Caco-2 (cell line): ENCODE data around the gene CCM2. TPM values are rescaled to one million over a fixed set of nuclear protein-coding genes. Genes with fewer than 3 reads are reported as not detected.

Experiments used
- BruUV-seq: library from RNA; stranded (reverse); fragments of 400-500 nt; replicated peaks from 2 replicates; lab custom pipeline; 2021; lab: Mats Ljungman, UMichigan
- CTCF ChIA-PET: fragments of 300-600 bp; sonication (Branson Sonifier 250); formaldehyde crosslinking; loops from one replicate; lab custom pipeline; 2022; ENCODE audit warnings: antibody characterized with exemption; lab: Charles Lee
- POLR2A ChIA-PET: fragments of 300-600 bp; sonication (Branson Sonifier 250); formaldehyde crosslinking; loops from one replicate; lab custom pipeline; 2022; ENCODE audit warnings: antibody characterized with exemption; lab: Charles Lee
- DNase-seq, 2 experiments: peaks; one replicate each; pipeline versions ENCODE4 v3.0.0 to v3.0.0-alpha.2; 2020 to 2022
- H3K27me3 ChIP-seq: replicated peaks from 2 replicates; pipeline ENCODE4 v1.6.0; 2011; ENCODE audit warnings: low read length; ENCODE audit not compliant: control insufficient read depth, insufficient read depth
- H3K36me3 ChIP-seq: 2 replicates; pipeline ENCODE4 v1.5.1; 2011; ENCODE audit warnings: low read length; ENCODE audit not compliant: control insufficient read depth, insufficient read depth
- H3K4me1 ChIP-seq: fragments of 250-450 bp; sonication (Bioruptor Pico); 2 replicates; pipeline ENCODE4 v1.5.1; 2020; ENCODE audit warnings: mild to moderate bottlenecking
- H3K4me3 ChIP-seq: 2 replicates; pipeline ENCODE4 v1.5.1; 2011; ENCODE audit warnings: low read depth, mild to moderate bottlenecking, control low read depth, low read length
- H3K9me3 ChIP-seq: fragments of 250-450 bp; sonication (Bioruptor Pico); 2 replicates; pipeline ENCODE4 v1.5.1; 2020; ENCODE audit warnings: mild to moderate bottlenecking, moderate library complexity
- H3K27ac Mint-ChIP-seq: one replicate; pipeline ENCODE4 v1.8.0; 2022; ENCODE audit warnings: mixed read lengths; ENCODE audit not compliant: unreplicated experiment
- H3K27me3 Mint-ChIP-seq: one replicate; pipeline ENCODE4 v1.8.0; 2022; ENCODE audit warnings: mixed read lengths; ENCODE audit not compliant: insufficient read depth, unreplicated experiment
- H3K36me3 Mint-ChIP-seq: one replicate; pipeline ENCODE4 v1.8.0; 2022; ENCODE audit warnings: mild to moderate bottlenecking, mixed read lengths; ENCODE audit not compliant: insufficient read depth, unreplicated experiment
- H3K4me1 Mint-ChIP-seq: one replicate; pipeline ENCODE4 v1.8.0; 2022; ENCODE audit warnings: low read depth, mixed read lengths; ENCODE audit not compliant: unreplicated experiment
- H3K4me3 Mint-ChIP-seq: one replicate; pipeline ENCODE4 v1.8.0; 2022; ENCODE audit warnings: mild to moderate bottlenecking, moderate library complexity, mixed read lengths; ENCODE audit not compliant: unreplicated experiment
- H3K9me3 Mint-ChIP-seq: one replicate; pipeline ENCODE4 v1.8.0; 2022; ENCODE audit warnings: mixed read lengths; ENCODE audit not compliant: unreplicated experiment
- intact Hi-C: fragments of 100-400 bp; cut with micrococcal nuclease; formaldehyde crosslinking; loops from one replicate; pipeline ENCODE4 v1.10.0; 2022; ENCODE audit not compliant: unreplicated experiment
- total RNA-seq: library from RNA; stranded (reverse); gene quantifications from 2 replicates; pipeline ENCODE4 v1.2.3, GENCODE V29; 2022
- TF ChIP-seq, protein P1 (sequence below), 2 experiments: fragments of 200-600 bp in 1 of 2; IDR thresholded peaks; 1 replicate in 1 of 2; 2 replicates in 1 of 2; pipeline versions ENCODE4 v1.5.1 to v1.8.0; 2011 to 2022; ENCODE audit warnings: antibody characterized with exemption in 1 of 2, control low read depth in 1 of 2, inconsistent platforms in 1 of 2, low read depth in 1 of 2, low read length in 1 of 2, mild to moderate bottlenecking in 1 of 2, moderate library complexity in 1 of 2; ENCODE audit not compliant: insufficient read depth in 1 of 2, severe bottlenecking in 1 of 2, unreplicated experiment in 1 of 2

Gene CCM2
- total RNA-seq, 1 experiment from 2014 or later: 28.2 TPM

DNA sequence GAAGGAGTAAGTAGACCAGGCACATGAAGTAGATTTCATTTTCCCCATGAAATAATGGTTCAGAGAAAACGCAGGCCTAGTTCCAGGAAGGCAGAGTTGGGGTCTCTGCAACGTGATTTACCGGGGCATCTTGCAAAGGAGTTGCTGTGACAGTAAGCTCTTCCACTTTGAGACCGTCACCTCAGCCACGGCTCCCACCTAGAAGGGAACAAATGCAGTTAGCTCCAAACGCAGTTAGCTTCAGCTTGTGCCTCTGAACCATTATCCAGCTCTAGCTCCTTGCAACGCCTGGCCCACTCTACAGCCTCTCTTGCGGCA is 14.1 kb upstream of the CCM2 start:
- H3K9me3 ChIP-seq: no peaks in the 10 kb centered on the region
- intact Hi-C loops: loop anchor here (1.0 to 10.0 kb wide), 6 partner anchors 13 to 401 kb away; partner anchors contain the start of genes H2AZ2, PPIA, PURB and TBRG4
- peaks cover 11% of the 10 kb centered on the region for H3K4me1 ChIP-seq
- Mint-ChIP-seq H3K36me3 (peaks cover 63% of the 10 kb centered on the region), H3K4me3 (peak overlapping the region; percentile 97), H3K27me3 (no peaks in the 10 kb centered on the region), H3K9me3 (no peaks in the 10 kb centered on the region), H3K27ac (peak overlapping the region; percentile 100), H3K4me1 (peaks cover 17% of the 10 kb centered on the region)
- POLR2A ChIA-PET: interaction anchor here (0.5 to 3.8 kb wide), 7 partner anchors 8 to 352 kb away, joined by 3 to 73 read pairs (median 3); partner anchors contain the start of genes CCM2, PURB and TBRG4
- peak overlapping the region; percentile 80 for H3K4me3 ChIP-seq
- no peaks in the 10 kb centered on the region for H3K27me3 ChIP-seq
- no peak for DNase-seq
- TF ChIP-seq, protein P1, sequence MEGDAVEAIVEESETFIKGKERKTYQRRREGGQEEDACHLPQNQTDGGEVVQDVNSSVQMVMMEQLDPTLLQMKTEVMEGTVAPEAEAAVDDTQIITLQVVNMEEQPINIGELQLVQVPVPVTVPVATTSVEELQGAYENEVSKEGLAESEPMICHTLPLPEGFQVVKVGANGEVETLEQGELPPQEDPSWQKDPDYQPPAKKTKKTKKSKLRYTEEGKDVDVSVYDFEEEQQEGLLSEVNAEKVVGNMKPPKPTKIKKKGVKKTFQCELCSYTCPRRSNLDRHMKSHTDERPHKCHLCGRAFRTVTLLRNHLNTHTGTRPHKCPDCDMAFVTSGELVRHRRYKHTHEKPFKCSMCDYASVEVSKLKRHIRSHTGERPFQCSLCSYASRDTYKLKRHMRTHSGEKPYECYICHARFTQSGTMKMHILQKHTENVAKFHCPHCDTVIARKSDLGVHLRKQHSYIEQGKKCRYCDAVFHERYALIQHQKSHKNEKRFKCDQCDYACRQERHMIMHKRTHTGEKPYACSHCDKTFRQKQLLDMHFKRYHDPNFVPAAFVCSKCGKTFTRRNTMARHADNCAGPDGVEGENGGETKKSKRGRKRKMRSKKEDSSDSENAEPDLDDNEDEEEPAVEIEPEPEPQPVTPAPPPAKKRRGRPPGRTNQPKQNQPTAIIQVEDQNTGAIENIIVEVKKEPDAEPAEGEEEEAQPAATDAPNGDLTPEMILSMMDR (IDR thresholded peaks at IDR 0.05; ENCODE audit: insufficient read depth in 1 of 2, low read depth in 1 of 2, low read length in 1 of 2, severe bottlenecking in 1 of 2, unreplicated experiment in 1 of 2): no peak
- no TSS peak for BruUV-seq
- CTCF ChIA-PET: interaction anchor here (3.1 kb wide), 1 partner anchor 14 kb away, joined by 14 read pairs; the partner anchor contains the start of gene CCM2
- H3K36me3 ChIP-seq: peaks cover 10% of the 10 kb centered on the region

DNA sequence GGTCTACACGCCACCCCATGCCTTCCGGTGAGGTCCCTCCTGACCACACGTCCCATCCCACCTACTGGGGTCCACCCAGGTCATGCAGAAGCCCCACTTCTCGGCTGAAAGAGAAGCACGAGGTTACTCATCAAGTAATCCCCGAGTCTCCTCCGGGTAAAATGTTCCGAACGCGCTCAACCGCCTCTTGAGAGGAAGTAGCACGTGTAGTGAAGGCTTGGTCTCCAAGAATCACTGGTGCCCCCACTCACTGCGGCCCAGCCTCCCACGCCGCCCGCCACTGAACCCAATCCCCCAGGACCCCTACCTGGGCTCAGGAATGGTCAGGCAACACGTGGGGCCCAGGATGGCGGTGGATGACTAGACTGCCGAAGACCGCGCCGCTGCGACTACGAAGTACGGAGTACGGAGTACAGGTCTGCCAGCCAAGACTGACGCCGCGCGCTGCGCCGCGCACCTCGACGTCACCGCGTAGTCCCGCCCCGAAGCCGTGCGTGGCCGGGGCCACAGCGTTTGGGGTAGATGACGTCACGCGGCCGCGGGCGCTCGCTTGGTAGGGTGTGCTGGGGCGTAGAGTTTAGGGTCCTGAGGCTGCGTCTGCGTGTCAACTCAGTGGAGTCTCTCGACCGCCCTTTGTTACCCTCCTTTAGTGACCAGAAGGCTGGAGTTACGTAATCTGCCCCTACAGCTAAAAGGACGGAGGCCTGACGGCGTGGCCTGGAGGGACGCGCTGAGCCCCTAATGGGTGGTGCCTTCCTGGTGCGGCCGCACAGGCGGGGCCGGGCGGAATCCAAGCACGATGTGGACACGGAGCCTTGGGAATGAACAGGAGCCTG is 13.6 kb upstream of the CCM2 start:
- H3K9me3 Mint-ChIP-seq: no peaks in the 10 kb centered on the region
- intact Hi-C loops: loop anchor here (1.0 to 10.0 kb wide), 6 partner anchors 13 to 402 kb away; partner anchors contain the start of genes H2AZ2, PPIA, PURB and TBRG4
- H3K27ac Mint-ChIP-seq: peak overlapping the region; percentile 100
- peaks cover 17% of the 10 kb centered on the region for H3K4me1 Mint-ChIP-seq
- Histone ChIP-seq H3K9me3 (no peaks in the 10 kb centered on the region), H3K4me3 (peak overlapping the region; percentile 80), H3K4me1 (peaks cover 11% of the 10 kb centered on the region), H3K36me3 (peaks cover 10% of the 10 kb centered on the region), H3K27me3 (no peaks in the 10 kb centered on the region)
- DNase-seq: peak; percentile 97
- ChIA-PET CTCF (interaction anchor here (1.6 to 3.1 kb wide), 2 partner anchors 13 to 125 kb away, joined by 4 to 14 read pairs; partner anchors contain the start of genes CCM2 and TBRG4), POLR2A (interaction anchor here (0.5 to 3.8 kb wide), 7 partner anchors 8 to 380 kb away, joined by 3 to 73 read pairs (median 5); partner anchors contain the start of genes CCM2, OGDH and TBRG4)
- BruUV-seq: no TSS peak
- TF ChIP-seq, protein P1 (IDR thresholded peaks at IDR 0.05; ENCODE audit: insufficient read depth in 1 of 2, low read depth in 1 of 2, low read length in 1 of 2, severe bottlenecking in 1 of 2, unreplicated experiment in 1 of 2): no peak
- peaks cover 57% of the 10 kb centered on the region for H3K36me3 Mint-ChIP-seq
- H3K4me3 Mint-ChIP-seq: peak overlapping the region; percentile 97
- H3K27me3 Mint-ChIP-seq: no peaks in the 10 kb centered on the region

DNA sequence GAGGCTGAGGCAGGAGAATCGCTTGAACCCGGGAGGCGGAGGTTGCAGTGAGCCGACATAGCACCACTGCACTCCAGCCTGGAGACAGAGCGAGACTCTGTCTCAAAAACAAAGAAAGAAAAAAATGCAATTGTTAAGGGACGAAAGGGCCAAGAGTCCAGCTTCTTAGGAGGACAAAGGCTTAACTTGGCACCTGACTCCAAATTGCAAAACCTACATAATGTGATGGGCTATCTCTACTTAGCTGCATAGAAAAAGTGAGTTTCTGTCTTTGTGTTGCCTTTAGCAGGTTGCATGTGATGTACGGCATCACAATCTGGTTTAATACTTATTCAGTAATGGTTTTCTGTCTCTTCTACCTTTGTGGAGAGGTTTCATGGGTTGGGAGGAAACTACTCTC is 12.5 kb upstream of the CCM2 start:
- Mint-ChIP-seq H3K4me1 (peaks cover 17% of the 10 kb centered on the region), H3K27me3 (no peaks in the 10 kb centered on the region)

More for the DNA sequence above, 12.5 kb upstream of the CCM2 start:
- H3K9me3 ChIP-seq: no peaks in the 10 kb centered on the region
- peaks cover 15% of the 10 kb centered on the region for H3K4me1 ChIP-seq
- Mint-ChIP-seq H3K27ac (peak overlapping the region; percentile 100), H3K9me3 (no peaks in the 10 kb centered on the region), H3K4me3 (peak overlapping the region; percentile 97), H3K36me3 (peaks cover 47% of the 10 kb centered on the region)
- peak overlapping the region; percentile 20 for H3K4me3 ChIP-seq
- DNase-seq: no peak
- BruUV-seq: no TSS peak
- ChIA-PET POLR2A (interaction anchor here (1.3 to 3.8 kb wide), 3 partner anchors 12 to 381 kb away, joined by 4 to 73 read pairs (median 5); partner anchors contain the start of genes CCM2 and OGDH), CTCF (interaction anchor here (1.6 to 3.1 kb wide), 2 partner anchors 12 to 124 kb away, joined by 4 to 14 read pairs; partner anchors contain the start of genes CCM2 and TBRG4)
- TF ChIP-seq, protein P1 (IDR thresholded peaks at IDR 0.05; ENCODE audit: insufficient read depth in 1 of 2, low read depth in 1 of 2, low read length in 1 of 2, severe bottlenecking in 1 of 2, unreplicated experiment in 1 of 2): no peak
- H3K27me3 ChIP-seq: no peaks in the 10 kb centered on the region
- peaks cover 10% of the 10 kb centered on the region for H3K36me3 ChIP-seq
- intact Hi-C loops: loop anchor here (2.0 to 10.0 kb wide), 5 partner anchors 103 to 403 kb away; partner anchors contain the start of genes H2AZ2, PPIA, PURB and TBRG4
